Left lung (tissue), 10 donors: ENCODE data around the gene NXPH2. TPM values are rescaled to one million over a fixed set of nuclear protein-coding genes. Genes with fewer than 3 reads are reported as not detected.

Experiments
- ATAC-seq: fragments of 200-7000 bp; cut with Tn5 transposase; one replicate; pipeline ENCODE4 v1.9.1; 2020; ENCODE audit warnings: moderate library complexity
- DNase-seq, 4 donors: peaks; one replicate each; pipeline ENCODE4 v3.0.0-alpha.2; 2013 to 2020
- H3K27ac ChIP-seq, 2 donors: fragments of 200-600 bp; sonication (generic) in 1 of 2; one replicate each; pipeline versions ENCODE4 v1.5.0 to v1.8.0; 2020 to 2021
- H3K27me3 ChIP-seq, 2 donors: fragments of 200-600 bp; sonication (generic) in 1 of 2; one replicate each; pipeline versions ENCODE4 v1.5.0 to v1.8.0; 2020 to 2021
- H3K36me3 ChIP-seq, 2 donors: fragments of 200-600 bp; sonication (generic) in 1 of 2; one replicate each; pipeline versions ENCODE4 v1.5.0 to v1.8.0; 2020 to 2021
- H3K4me1 ChIP-seq, 2 donors: fragments of 200-600 bp; one replicate each; pipeline ENCODE4 v1.8.0; 2021
- H3K4me3 ChIP-seq, 2 donors: fragments of 200-600 bp; sonication (generic) in 1 of 2; one replicate each; pipeline versions ENCODE4 v1.5.0 to v1.8.0; 2020 to 2021; ENCODE audit warnings: mild to moderate bottlenecking in 1 of 2
- H3K9me3 ChIP-seq, 2 donors: fragments of 200-600 bp; sonication (generic) in 1 of 2; one replicate each; pipeline versions ENCODE4 v1.5.0 to v1.8.0; 2020 to 2021
- intact Hi-C, 2 donors: fragments of 100-400 bp; cut with DNase I; formaldehyde crosslinking; loops; one replicate each; pipeline versions ENCODE4 v1.11.2 to v1.14.2; 2022
- polyA plus RNA-seq, 6 donors: library from polyadenylated mRNA; unstranded; fragments of 120-200 nt; gene quantifications; one replicate each; pipeline ENCODE4 v1.2.1, GENCODE V29; 2013; ENCODE audit not compliant: insufficient read length in 6 of 6
- total RNA-seq, 2 donors: library from RNA; stranded (reverse); fragmentation: NEBNext Ultra II Directional; extraction: Animal tissue kit (Norgen Biotek cat#: 25700); gene quantifications; one replicate each; pipeline ENCODE4 v1.2.1, GENCODE V29; 2021
- TF ChIP-seq, protein P1 (sequence below), 2 donors: fragments of 200-600 bp; sonication (generic) in 1 of 2; IDR thresholded peaks; one replicate each; pipeline versions ENCODE4 v1.5.0 to v1.8.0; 2021; ENCODE audit warnings: antibody characterized with exemption in 2 of 2
- donor health status: DM: no; HTN: yes; CAD: no.
- donor health status: DM: no; HTN: no; CAD: no.

NXPH2 gene
- total and polyA plus RNA-seq, 8 donors = 0.58 to 1.3 (median 1.0) TPM; not detected in 2

DNA sequence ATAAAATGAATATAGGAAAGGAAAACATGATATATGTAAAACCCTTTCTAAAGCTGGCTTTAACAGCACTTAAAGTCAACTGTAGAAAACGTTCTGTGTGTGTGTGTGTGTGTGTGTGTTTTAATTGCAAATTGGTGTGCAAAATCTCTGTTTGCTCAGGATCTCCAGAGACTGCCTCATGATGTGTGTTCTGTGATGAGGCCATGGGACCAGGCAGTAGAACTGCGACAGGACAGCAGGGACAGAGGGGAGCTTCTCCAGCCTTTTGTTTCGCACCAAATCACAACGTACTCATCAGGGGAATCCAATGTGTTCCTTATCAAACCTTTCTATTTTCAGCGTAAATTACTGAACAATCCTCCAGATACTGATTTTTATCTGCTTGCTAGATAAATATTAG lies 66.7 kb downstream of the NXPH2 start:
- no peaks in the 10 kb centered on the region for H3K9me3 ChIP-seq
- H3K27ac ChIP-seq = no peak overlapping the region
- intact Hi-C loops = no loop called here
- TF ChIP-seq, protein P1, sequence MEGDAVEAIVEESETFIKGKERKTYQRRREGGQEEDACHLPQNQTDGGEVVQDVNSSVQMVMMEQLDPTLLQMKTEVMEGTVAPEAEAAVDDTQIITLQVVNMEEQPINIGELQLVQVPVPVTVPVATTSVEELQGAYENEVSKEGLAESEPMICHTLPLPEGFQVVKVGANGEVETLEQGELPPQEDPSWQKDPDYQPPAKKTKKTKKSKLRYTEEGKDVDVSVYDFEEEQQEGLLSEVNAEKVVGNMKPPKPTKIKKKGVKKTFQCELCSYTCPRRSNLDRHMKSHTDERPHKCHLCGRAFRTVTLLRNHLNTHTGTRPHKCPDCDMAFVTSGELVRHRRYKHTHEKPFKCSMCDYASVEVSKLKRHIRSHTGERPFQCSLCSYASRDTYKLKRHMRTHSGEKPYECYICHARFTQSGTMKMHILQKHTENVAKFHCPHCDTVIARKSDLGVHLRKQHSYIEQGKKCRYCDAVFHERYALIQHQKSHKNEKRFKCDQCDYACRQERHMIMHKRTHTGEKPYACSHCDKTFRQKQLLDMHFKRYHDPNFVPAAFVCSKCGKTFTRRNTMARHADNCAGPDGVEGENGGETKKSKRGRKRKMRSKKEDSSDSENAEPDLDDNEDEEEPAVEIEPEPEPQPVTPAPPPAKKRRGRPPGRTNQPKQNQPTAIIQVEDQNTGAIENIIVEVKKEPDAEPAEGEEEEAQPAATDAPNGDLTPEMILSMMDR (IDR thresholded peaks at IDR 0.05) = no peak
- DNase-seq (no peak), ATAC-seq (no peak)
- H3K27me3 ChIP-seq = no peaks in the 10 kb centered on the region
- no peaks in the 10 kb centered on the region for H3K4me1 ChIP-seq
- no peaks in the 10 kb centered on the region for H3K36me3 ChIP-seq
- H3K4me3 ChIP-seq = no peak overlapping the region

DNA sequence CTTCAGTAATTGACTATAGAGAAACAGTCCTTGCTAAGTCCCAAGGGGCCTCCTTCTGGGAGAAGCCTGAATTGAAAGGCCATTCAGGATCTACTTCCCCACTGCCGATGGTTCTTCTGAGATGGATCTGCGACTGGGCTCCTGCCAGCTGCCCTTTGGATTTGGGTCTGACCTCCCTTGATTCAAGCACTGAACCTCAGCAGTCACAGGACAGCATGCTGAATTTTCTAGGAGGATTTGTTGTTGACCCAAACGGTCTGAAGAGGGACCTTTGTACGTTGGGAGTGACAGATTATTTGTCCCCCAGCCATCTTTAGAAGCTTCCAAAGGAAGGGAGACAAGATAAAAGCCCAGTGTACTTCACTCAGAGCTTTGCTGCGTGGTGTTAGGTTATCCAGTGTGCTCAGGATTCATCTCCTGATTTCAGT lies 67.1 kb downstream of the NXPH2 start:
- Histone ChIP-seq H3K4me1 (no peaks in the 10 kb centered on the region), H3K9me3 (no peaks in the 10 kb centered on the region), H3K27me3 (no peaks in the 10 kb centered on the region), H3K4me3 (no peak overlapping the region), H3K36me3 (no peaks in the 10 kb centered on the region), H3K27ac (no peak overlapping the region)
- intact Hi-C loops = no loop called here
- TF ChIP-seq, protein P1 (IDR thresholded peaks at IDR 0.05) = no peak
- no peak for DNase-seq
- no peak for ATAC-seq

DNA sequence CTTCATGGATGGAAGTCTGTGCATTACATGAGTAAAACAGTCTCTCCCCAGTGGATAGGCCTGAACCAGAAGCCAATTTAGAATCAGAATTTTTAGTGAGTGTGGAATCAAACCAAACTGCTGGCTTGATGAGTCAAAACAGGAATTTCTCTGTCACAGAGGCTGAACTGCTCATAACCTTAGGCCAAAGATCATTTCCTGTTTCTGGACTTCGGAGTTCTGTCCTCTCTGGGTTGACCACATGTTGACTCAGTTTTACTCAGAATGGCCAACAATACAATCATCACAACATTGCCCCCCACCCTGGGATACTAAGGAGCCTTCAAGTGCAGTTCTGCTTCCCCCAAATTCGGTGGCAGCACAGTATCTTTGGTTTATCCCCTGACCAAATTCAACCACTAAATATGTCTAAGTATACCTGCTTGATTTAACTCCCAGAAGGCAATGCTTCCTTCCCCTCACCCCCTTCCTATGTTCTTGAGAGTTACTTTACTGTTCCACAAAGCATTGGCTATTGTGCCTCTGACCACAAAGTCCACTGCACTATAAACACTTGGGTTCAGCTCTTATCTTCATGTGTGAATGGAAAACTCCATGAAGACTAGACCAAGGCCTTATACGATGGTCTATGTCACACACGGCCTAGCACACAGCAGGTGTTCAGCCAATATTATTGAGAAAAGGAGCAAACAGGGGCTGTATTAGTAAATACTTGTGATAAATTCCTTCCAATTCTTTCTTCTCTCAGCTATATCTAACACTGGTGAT lies 67.8 kb downstream of the NXPH2 start:
- Histone ChIP-seq H3K27ac (no peak overlapping the region), H3K27me3 (no peaks in the 10 kb centered on the region), H3K9me3 (no peaks in the 10 kb centered on the region), H3K4me1 (no peaks in the 10 kb centered on the region), H3K4me3 (no peak overlapping the region), H3K36me3 (no peaks in the 10 kb centered on the region)
- DNase-seq (no peak), ATAC-seq (no peak)
- intact Hi-C loops = no loop called here
- TF ChIP-seq, protein P1 (IDR thresholded peaks at IDR 0.05) = no peak

DNA sequence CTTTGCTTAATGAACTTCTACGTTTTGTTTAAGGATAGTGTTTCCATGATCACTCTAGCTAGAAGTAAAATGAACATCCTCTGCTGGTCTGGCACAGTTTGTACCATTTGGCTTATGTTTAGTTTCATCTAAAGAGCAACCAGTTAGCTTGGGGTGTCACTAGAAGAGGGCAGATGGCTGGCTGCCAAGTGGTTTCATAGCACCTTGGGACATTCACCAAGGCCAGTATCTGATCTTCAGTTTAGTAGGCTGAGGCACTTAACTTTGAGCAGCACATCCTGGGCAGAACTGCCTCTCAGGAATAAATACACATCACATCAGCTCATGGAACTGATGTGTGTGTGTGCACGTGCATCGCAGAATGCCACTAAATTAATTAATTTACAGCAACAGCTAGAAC lies 68.4 kb downstream of the NXPH2 start:
- DNase-seq = no peak
- ATAC-seq = no peak
- Histone ChIP-seq H3K27ac (no peak overlapping the region), H3K27me3 (no peaks in the 10 kb centered on the region), H3K36me3 (no peaks in the 10 kb centered on the region), H3K4me3 (no peak overlapping the region), H3K9me3 (no peaks in the 10 kb centered on the region), H3K4me1 (no peaks in the 10 kb centered on the region)
- TF ChIP-seq, protein P1 (IDR thresholded peaks at IDR 0.05) = no peak
- intact Hi-C loops = no loop called here

DNA sequence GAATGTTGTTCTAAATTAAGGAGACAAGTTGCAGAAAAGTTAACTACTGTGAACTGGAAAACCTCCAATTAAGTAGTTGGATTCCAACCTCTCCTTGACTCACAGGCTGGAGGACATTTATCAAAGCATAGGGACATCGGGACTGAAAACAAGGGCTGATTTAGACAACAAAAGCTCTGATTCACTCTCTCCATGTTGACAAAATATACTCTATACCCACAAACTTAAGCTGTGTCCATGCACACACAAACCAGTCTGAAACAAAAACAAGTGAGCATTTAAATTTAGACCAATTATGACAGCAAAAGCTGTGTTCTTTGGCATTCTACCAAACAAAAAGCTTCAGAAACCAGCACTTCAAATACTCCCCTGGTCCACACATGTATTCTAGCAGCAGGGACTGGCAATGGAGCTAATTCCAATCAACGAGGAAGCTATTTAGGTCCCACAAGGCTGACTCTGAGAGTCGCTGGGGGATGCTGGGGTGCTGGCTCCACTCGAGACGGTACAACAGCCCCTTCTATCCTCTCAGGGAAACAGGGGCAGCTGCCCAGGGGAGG lies 71.4 kb downstream of the NXPH2 start:
- intact Hi-C loops = no loop called here
- Histone ChIP-seq H3K36me3 (no peaks in the 10 kb centered on the region), H3K4me1 (no peaks in the 10 kb centered on the region), H3K27me3 (no peaks in the 10 kb centered on the region), H3K27ac (peak overlapping the region in 1 of 2 donors; percentile 31), H3K9me3 (no peaks in the 10 kb centered on the region), H3K4me3 (no peak overlapping the region)
- ATAC-seq (peak; percentile 31), DNase-seq (no peak)
- TF ChIP-seq, protein P1 (IDR thresholded peaks at IDR 0.05) = no peak
